Transverse colon (tissue), 4 donors: ENCODE measurements around the gene DECR2.

Experiments used
- EP300 ChIP-seq: sonication (generic); formaldehyde crosslinking; IDR thresholded peaks from one replicate; pipeline ENCODE4 v1.6.1; 2017; ENCODE audit warnings: antibody characterized with exemption, low read depth
- POLR2A ChIP-seq: fragments of 450-650 bp; IDR thresholded peaks from one replicate; pipeline ENCODE4 v1.6.1; 2016; ENCODE audit warnings: antibody characterized with exemption, mild to moderate bottlenecking, moderate library complexity
- POLR2AphosphoS5 ChIP-seq, 3 donors: sonication (generic); formaldehyde crosslinking; IDR thresholded peaks; one replicate each; pipeline ENCODE4 v1.6.1; 2016; ENCODE audit warnings: antibody characterized with exemption in 3 of 3
- TF ChIP-seq, protein P1 (sequence below), 5 experiments: fragments of 200-600 bp in 3 of 5; fragments of 450-650 bp in 2 of 5; sonication (generic) in 3 of 5; IDR thresholded peaks; 1 replicate in 2 of 5; 2 replicates in 3 of 5; pipeline ENCODE4 v1.5.1; 2016 to 2017; ENCODE audit warnings: antibody characterized with exemption in 5 of 5, inconsistent platforms in 3 of 5, mild to moderate bottlenecking in 2 of 5, moderate library complexity in 1 of 5

DNA sequence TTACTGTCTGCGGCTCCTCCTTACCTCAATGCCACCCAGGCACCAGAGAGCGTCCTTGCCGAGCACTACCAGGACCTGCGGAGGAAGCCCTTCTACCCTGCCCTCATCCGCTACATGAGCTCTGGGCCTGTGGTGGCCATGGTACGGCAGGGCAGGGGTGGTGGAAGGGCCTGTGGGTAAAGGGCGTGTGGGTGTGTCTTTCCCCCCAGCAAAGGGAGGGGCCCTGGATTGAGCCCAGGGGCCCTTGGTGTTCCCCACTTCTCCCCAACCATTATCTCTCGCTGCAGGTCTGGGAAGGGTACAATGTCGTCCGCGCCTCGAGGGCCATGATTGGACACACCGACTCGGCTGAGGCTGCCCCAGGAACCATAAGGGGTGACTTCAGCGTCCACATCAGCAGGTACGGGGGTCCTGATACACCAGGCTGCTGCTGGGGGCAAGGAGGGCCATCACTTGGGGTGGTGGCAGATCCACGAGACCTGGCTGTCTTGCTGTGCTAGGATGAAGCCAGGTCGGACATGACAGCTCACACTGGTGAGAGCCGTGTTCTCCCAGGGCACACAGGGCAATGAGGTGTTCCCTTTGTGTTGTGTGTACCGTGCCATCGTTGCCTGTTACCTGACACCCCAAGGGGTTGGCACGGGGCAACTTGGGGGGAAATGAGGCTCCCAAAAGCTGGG is 2.2 kb upstream of the DECR2 start:
- TF ChIP-seq, protein P1, sequence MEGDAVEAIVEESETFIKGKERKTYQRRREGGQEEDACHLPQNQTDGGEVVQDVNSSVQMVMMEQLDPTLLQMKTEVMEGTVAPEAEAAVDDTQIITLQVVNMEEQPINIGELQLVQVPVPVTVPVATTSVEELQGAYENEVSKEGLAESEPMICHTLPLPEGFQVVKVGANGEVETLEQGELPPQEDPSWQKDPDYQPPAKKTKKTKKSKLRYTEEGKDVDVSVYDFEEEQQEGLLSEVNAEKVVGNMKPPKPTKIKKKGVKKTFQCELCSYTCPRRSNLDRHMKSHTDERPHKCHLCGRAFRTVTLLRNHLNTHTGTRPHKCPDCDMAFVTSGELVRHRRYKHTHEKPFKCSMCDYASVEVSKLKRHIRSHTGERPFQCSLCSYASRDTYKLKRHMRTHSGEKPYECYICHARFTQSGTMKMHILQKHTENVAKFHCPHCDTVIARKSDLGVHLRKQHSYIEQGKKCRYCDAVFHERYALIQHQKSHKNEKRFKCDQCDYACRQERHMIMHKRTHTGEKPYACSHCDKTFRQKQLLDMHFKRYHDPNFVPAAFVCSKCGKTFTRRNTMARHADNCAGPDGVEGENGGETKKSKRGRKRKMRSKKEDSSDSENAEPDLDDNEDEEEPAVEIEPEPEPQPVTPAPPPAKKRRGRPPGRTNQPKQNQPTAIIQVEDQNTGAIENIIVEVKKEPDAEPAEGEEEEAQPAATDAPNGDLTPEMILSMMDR (IDR thresholded peaks at IDR 0.05): no peak
- TF ChIP-seq POLR2AphosphoS5 (IDR thresholded peaks at IDR 0.05) (no peak), POLR2A (no peak), EP300 (no peak)
